HepG2 (cell line): ENCODE results near the gene ZSCAN2.
A peak's percentile ranks its signal among the peaks of the same experiment; 100 is the strongest.

ENCODE experiments used
- ARNT ChIP-seq: fragments of 450-650 bp; IDR thresholded peaks from 2 replicates; pipeline ENCODE4 v1.6.1; 2017
- CTCF ChIP-seq: sonication (generic); formaldehyde crosslinking; IDR thresholded peaks from 2 replicates; pipeline ENCODE4 v1.5.0; 2020; ENCODE audit warnings: mild to moderate bottlenecking, missing genetic modification reagents, moderate library complexity
- EED ChIP-seq: sonication (generic); formaldehyde crosslinking; IDR thresholded peaks from 2 replicates; pipeline ENCODE4 v1.5.0; 2020; ENCODE audit warnings: mild to moderate bottlenecking, missing genetic modification reagents
- EZH2 ChIP-seq: conservative IDR thresholded peaks from 2 replicates; pipeline ENCODE4 v1.6.1; 2012; ENCODE audit warnings: mild to moderate bottlenecking, low read depth, low read length, moderate library complexity
- IRF2 ChIP-seq: IDR thresholded peaks from 2 replicates; pipeline ENCODE4 v1.6.1; 2018; ENCODE audit warnings: missing genetic modification reagents, missing compliant biosample characterization
- TBP ChIP-seq: sonication (generic); formaldehyde crosslinking; IDR thresholded peaks from 2 replicates; pipeline ENCODE4 v1.5.0; 2020; ENCODE audit warnings: missing genetic modification reagents

GRCh38 chr15:84588053-84588874 lies 12.5 kb upstream of the ZSCAN2 start:
- TF ChIP-seq IRF2 (CRISPR knock-in tag) (no peak), CTCF (CRISPR knock-in tag) (peak; percentile 89), EED (CRISPR knock-in tag) (no peak), ARNT (no peak), TBP (CRISPR knock-in tag) (no peak), EZH2 (no peak)
